ENCODE results near the gene TC2N.

The TC2N gene

DNA sequence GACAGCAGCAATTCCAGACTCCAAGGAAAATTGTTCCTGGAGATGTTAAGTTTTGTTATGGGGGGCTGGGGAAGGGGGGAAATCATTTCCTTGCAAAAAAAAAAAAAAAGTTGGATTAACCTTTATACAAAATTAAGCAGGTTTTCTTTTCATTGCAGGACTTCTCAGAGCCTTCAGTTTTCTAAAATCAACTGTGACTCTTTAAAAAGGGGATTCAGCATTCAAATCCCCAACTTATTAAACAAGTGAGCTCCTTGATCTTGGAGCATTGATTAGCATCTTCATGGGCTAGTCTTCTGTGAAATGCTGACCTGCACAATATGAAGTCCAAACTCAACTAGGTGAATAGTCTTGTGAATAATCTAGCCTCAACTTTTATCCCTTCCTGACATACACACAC, 7.1 kb downstream of the TC2N start:
- DNase-seq (ENCODE audit: extremely low read depth, low read depth), result no peak
- no peak overlapping the region for H3K4me3 ChIP-seq (replicated peaks; ENCODE audit: low read depth, low read length)
- TF ChIP-seq, protein P1, sequence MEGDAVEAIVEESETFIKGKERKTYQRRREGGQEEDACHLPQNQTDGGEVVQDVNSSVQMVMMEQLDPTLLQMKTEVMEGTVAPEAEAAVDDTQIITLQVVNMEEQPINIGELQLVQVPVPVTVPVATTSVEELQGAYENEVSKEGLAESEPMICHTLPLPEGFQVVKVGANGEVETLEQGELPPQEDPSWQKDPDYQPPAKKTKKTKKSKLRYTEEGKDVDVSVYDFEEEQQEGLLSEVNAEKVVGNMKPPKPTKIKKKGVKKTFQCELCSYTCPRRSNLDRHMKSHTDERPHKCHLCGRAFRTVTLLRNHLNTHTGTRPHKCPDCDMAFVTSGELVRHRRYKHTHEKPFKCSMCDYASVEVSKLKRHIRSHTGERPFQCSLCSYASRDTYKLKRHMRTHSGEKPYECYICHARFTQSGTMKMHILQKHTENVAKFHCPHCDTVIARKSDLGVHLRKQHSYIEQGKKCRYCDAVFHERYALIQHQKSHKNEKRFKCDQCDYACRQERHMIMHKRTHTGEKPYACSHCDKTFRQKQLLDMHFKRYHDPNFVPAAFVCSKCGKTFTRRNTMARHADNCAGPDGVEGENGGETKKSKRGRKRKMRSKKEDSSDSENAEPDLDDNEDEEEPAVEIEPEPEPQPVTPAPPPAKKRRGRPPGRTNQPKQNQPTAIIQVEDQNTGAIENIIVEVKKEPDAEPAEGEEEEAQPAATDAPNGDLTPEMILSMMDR (IDR thresholded peaks at IDR 0.05; ENCODE audit: low read depth, low read length, missing control alignments), result no peak

DNA sequence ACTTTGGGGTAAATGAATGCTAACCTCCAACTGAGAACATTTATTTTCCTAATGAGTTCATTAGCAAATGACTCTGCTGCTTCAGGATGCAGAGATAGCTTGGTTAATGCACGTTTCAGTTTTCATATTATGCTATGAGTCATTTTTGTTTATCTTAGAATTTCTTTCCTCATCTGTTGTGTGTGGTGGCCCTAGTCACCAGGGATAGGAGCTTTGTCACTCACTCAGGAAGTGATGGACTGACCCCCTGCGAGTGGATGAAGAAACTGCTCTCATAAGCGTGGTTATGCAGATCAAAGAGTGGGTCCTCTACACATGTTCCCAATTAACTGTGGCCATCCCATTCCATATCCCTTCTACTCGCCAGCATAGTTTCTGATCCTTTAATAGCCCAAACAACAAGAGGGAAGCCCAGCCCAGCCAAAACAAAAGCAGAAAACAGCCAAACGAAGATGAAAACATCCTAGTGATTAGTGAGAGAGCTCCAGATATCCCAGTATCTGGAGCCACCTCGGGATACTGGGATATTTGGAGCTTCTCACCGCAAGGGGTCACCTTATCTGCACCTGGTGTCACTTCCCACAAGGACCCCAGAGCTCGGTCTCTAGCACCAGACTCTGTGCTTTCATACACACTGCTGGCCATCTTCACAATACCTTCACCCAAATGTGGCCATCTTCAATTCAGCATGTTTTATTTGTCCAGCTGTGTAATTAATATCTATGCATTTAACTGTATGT, 8.6 kb downstream of the TC2N start:
- no peak overlapping the region for H3K4me3 ChIP-seq (replicated peaks; ENCODE audit: low read depth, low read length)
- TF ChIP-seq, protein P1 (IDR thresholded peaks at IDR 0.05; ENCODE audit: low read depth, low read length, missing control alignments), result no peak
- peak; percentile 82 for DNase-seq (ENCODE audit: extremely low read depth, low read depth)

DNA sequence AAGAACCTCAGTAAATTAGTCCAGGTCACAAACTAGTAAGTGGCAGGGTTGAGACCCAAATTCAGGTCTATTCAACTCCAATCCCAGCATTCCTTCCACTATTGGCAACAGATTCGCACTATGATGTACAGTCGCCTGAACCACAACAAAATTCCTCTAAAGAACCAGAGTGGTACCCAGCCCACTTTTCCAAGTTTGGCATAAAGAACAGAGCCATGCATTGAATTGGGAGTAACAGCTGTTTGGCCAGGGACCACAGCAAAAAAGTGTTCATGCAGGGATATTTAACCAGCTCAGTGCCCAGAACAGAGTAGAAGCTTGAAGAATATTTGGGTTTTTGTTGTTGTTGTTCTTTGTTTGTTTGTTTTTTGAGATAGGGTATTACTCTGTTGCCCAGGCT, 9.7 kb downstream of the TC2N start:
- DNase-seq (ENCODE audit: extremely low read depth, low read depth), result no peak
- H3K4me3 ChIP-seq (replicated peaks; ENCODE audit: low read depth, low read length), result no peak overlapping the region
- TF ChIP-seq, protein P1 (IDR thresholded peaks at IDR 0.05; ENCODE audit: low read depth, low read length, missing control alignments), result no peak

DNA sequence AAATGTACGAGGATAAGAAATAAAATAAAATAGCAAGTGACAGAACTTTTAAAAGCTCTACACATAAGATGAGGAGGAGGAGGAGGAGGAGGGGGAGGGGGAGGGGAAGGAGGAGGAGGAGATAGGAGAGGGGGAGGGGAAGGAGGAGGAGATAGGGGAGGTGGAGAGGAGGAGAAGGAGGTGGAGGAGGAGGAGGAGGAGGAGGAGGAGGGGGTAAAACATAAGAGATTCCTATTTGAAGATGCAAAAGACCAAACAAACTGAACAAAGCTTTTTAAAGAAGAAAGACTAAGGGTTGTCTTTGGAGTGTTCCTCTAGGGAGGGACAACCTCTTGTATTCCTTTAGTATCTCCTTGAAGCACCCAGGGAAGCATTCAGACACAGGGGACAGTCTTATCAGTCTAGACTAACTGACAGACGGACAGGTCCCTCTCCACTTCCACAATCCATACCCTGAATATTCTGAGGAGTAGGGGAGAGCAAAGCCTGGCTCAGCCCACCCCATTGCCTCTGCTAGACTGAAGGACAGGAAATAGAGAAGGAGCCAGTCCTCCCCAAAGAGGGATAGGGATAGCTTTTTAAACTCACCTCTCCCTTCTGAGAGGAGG, 12.9 kb downstream of the TC2N start:
- no peak for DNase-seq (ENCODE audit: extremely low read depth, low read depth)
- H3K4me3 ChIP-seq (replicated peaks; ENCODE audit: low read depth, low read length), result no peak overlapping the region
- TF ChIP-seq, protein P1 (IDR thresholded peaks at IDR 0.05; ENCODE audit: low read depth, low read length, missing control alignments), result no peak

DNA sequence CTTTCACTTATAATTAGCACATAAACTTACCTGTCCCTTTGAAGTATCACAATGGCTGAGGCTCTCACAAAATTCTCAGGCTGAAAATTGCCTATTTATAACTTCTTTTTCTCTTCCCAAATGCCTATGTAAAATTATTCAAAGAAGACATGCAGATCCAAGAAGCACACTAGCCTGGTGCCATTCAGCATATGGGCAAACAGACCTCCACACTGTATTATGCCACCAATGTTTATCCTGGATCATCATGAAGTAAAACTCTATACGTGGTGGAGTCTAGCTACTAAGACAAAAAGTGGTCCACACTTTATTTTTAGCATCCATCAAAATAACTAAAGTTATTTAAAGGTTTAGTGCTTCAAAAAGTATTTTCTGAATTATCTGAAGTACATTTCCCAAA, 15.8 kb downstream of the TC2N start:
- DNase-seq (ENCODE audit: extremely low read depth, low read depth), result no peak
- H3K4me3 ChIP-seq (replicated peaks; ENCODE audit: low read depth, low read length), result no peak overlapping the region
- TF ChIP-seq, protein P1 (IDR thresholded peaks at IDR 0.05; ENCODE audit: low read depth, low read length, missing control alignments), result no peak

DNA sequence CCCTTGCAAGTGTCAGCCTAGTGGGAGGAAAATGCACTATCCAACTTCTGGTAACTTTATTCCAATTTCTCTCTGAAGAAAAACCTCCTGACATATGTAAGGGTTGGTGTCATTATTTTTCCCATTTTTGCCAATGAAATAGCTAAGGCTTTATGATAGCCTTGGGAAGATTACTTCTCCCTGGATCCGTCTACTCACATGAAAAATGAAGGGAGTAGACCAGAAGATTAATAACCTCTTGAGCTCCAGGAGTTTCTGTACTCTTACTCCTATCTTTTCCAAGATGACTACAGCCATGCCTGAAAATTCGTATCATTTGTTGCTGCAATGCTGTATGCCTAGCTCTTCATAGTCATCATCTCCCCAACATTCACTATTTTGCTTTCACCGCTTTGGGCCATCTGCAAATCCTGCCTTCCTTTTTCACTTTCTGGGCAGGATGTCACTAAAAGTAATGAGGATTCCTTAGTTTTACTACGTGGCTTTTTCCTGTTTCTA, 18.8 kb downstream of the TC2N start:
- TF ChIP-seq, protein P1 (IDR thresholded peaks at IDR 0.05; ENCODE audit: low read depth, low read length, missing control alignments), result no peak
- H3K4me3 ChIP-seq (replicated peaks; ENCODE audit: low read depth, low read length), result no peak overlapping the region
- DNase-seq (ENCODE audit: extremely low read depth, low read depth), result no peak
